Inflammatory macrophage treated with lipopolysaccharide for 1 hour (primary cell): ENCODE results near the gene BRD2.

Source experiments
- DNase-seq, 2 donors: peaks; one replicate each; pipeline ENCODE4 v3.0.0-alpha.2; 2020 to 2022

Gene BRD2

DNA sequence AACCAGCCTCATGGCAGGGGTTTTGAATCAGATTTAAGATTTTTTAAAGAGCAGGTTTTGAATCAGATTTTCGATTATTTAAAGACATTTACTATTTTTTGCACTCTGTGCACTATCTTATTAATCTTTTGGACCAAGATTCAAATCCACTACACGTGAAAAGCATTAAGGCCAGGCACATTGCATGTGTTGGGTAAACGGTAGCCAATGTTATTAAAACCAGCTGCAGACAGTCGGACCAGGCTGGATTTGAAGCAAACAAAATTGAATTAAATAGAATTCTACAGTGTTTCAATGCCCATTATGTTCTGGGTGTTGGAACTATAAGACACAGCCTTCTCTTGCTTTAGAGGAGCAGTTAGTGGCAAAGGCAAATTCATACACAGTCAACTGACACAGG is 33.3 kb downstream of the BRD2 start:
- no peak for DNase-seq

DNA sequence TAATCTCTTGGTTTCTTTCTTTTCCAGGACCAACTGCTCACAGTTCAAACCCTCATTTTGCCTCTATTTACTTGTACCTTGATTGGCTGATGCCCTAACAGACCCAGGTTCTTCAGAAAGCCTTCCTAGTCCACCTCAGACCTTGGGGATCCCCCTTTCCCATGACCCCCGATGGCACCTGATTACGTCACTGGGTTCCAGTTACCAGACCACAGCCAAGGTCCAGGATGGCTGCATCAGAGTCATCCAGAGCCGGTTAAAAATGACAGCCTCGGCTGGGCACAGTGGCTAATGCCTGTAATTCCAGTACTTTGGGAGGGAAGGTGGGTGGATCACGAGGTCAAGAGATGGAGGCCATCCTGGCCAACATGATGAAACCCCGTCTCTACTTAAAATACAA is 36.5 kb downstream of the BRD2 start:
- DNase-seq: no peak

DNA sequence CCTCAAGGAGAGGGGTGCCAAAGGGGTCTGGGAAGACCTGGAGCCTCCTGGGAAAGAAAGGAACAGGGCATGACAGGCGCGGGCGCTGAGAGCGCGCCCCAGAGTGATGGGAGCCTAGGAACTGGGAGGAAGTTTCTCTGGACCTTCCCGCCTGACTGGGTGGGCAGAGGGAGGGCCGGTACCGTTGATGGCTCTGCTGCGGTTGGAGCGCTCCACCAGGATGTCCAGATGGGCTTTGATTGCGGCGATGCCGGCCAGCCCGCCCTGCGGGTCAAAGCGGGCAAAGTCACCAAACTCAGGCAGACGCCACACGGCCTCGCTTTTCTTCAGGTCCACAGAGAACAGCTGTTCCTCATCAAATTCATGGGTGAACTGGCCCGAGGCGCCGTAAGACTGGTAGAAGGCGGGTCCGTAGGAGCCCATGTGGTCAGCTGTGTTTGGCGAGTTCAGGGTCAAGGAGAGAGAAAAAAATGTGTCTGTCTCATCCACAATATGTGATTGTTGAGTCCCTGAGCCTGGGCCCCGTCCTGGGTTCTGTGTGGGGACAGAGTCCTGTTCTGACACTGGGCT is 39.5 kb downstream of the BRD2 start:
- DNase-seq: no peak

DNA sequence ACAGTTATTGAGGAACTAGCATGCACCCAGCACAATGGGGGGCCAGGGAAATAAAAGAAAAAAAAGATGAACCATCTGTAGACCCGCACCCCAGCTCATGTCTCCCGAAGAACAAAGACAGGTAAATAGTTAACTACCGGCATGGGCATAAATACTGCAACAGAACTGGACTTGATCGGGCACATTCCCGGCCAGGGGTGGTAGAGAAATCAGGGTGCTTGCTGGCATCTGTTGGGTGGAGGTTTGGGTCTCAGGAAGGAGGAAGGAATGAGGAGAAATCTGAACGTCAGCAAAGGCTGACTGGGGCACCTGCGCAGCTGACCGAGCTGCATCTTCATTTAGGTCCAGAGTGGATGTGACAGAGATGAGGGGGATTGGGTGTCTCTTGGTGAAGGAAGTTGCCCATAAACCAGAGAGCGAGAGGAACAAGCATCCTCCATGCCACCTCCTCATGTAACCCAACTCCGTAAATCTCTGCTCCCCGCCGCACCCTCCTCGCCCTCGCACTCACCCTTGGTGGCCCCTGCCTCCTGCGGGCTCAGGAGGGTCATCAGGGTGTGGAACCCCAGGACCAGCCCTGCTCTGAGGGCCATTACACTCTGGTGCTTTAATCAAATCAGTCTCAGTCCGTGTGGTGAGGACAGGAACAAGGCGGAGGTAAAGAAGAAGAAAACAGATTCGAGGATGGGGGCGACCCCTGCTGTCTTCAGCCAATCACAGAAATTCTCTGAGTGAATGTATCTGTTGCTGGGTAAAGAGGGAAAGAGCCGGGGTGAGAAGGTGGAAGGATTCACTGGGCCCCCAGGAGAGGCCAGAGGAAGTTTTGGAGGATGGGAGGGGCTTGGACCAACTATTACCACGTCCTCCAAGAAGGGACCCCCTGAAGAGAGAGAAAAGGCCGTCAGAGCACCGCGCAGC is 40.8 kb downstream of the BRD2 start, which contains the start of gene HLA-DOA:
TSS of gene HLA-DOA (minus strand) at position 648 of the 918 bp plus-strand sequence.
- DNase-seq: no peak

DNA sequence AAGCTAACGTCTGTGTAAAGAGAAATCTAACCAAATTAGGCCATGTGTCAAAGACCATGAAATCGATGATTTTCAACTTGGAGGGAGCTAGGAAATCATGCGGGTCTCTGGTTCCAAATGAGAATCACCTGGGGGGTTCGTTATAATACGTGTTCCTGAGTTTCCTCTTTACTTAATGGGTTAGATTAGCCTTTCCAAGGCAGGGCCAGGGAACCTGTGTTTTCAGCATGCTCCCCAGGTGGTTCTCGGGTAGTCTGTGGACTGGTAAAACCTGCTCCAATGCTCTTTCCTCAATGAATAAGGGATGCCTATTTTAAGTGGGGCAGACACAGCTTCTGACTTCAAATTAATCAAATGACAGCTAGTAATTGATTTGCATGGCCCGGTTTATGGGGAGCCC is 42.0 kb downstream of the BRD2 start:
- DNase-seq: no peak

DNA sequence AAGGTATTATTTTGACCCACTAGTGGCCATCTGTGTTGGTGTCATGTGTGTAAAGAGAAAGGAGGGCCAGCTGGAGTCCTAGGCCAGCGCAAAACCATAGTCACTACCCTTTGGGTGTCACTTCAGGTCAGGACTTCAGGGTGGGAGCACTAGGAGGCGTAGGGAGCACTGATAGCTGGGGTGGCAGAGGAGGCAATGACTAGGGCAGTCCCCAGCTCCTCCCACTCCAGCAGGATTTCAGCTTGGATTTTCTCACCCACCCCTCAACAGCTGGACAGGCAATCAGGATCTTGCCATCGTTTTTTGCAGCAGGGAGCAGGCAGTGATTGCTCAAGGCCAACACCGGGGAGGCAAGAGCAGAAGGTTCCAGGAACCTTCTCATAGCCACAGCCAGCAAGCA is 45.2 kb downstream of the BRD2 start:
- DNase-seq: no peak

DNA sequence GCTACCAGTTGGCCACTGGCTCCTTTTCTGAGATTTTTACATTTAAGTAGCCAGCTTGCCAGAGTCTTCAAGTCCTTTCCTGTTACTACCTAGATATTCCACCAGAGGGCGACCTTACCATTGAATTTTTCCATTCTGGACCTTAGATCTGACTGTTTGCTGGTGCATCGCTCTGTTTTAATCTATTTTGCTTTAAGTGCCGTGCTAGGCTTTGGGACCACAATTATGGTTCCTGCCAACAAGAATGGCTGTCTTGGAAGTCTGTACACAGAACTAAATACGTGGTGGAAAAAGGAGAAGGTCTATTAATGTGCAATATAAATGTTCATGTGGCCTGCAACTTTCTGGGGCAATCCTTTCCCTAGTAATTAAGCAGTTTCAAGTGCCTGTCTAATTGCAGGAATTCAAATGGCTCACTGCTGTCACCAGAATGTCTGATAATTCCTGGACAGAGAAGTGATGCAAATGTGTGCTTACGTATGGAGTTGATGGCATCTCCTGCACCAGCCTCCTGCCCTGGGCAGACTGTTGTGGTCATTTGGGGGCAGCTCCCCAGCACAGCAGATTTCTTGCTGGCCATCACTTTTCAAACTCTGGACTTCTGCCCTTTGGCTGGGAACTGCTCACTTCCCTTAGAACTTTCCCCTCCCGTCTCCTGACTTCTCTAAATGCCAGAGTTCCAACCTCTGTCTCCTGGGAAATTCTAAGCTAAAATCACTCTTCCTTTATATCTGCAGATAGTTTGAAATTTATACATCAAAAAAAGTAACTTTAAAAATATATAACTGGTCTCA is 46.6 kb downstream of the BRD2 start:
- DNase-seq: peak; percentile 71 to 95

DNA sequence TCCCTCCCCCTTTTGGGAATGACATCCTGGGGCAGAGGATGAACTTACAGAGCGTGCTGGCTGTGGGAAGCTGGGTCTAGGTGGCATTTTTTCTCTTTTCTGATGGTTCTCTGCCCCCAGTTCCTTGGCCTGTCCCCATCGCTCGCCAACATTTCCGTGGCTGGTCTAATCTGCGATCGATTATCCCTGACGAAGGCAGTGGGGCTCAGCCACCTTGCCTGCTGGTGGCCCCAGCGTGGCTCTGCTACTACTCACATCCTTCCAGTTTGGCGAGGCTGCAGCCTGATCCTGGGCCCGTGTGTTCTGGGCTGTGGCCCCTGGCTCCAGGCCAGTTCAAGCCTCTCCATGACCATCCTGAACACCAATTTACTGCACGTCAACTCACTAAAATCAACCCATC is 47.4 kb downstream of the BRD2 start:
- DNase-seq: no peak

DNA sequence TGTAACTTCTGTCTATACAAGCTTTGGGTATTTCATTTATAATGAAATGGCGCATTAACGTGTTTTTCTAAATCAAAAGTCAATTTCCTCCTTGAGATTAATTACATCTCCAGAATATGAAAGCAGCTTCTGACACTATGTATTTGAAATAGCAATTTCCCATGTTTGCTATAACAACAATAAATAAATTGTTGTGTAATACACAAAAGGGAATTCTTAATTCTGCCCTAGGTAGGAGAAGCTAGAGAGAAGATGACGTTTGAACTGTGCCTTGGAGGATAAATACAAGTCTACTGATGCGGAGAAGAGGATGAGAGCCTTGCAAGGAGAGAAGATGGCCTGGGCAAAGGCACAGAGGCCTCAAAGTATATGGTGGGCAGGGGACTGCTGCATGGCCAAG is 48.6 kb downstream of the BRD2 start:
- DNase-seq: no peak

DNA sequence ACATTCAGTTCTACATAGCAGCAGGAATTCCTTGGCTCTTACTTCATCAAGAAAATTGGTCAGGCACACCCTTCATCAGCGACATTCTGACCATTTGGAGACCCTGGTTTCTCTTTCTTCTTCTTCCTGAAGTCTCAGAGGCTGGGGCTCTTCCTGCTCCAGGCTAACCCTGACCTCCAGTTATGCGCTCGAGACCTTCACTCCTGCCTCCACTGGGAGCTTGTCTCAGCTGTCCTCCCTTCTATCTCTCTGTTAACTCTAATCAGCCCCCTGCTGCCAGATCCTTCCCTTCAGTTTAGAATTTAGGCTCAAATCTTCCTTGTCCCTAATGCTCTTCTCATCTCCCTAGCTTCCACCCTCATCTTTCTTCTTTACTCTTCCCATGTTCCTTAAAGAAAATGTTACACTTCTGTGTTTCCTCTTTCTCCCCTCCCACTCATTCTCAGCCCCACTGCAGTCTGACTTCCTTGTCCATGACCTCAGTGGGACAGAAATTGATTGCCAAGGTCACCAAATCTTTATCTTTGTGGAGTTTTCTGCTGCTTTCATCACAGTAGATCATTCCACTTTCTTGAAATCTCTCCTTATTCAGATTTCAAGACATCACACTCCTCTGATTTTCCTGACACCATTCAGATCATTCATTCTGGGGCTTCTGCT is 49.4 kb downstream of the BRD2 start:
- peak; percentile 83 to 88 for DNase-seq

DNA sequence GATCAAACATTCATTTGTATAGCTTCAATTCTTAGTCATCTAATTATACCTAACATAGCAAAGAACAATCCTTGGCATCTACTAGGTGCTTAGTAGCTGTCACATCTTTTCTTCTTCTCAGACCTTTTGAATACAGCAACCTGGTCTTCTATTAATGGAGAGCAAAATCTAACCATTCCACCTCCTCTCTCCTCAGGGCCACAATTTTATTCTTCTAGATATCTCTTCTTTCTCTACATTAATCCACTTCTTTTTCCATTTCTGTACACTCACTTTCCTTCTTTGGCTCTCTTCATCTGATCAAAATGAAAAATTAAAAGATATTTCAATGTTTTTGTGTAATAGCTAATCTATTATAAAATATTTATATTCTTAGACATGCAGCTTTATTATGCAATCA is 50.0 kb downstream of the BRD2 start:
- DNase-seq: no peak

DNA sequence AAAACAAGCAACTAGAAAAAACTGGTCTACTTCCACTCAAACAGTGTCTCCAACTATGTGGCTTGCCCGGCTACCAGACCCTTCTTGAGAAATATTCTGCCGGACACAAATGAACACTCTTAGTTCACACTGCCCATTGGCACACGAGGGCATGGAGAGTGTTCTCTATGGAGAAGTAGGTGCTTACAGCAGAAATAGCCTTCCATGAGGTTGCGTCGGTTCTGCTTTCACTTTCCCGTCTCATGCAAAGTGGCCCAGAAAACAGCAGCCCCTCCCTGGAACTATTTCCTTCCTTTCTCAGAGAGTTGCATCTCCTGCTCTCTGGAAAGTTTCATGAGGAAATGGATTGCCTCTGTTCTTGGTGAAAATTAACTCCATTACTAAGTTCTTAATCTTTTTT is 50.5 kb downstream of the BRD2 start:
- DNase-seq: peak; percentile 96 to 97

DNA sequence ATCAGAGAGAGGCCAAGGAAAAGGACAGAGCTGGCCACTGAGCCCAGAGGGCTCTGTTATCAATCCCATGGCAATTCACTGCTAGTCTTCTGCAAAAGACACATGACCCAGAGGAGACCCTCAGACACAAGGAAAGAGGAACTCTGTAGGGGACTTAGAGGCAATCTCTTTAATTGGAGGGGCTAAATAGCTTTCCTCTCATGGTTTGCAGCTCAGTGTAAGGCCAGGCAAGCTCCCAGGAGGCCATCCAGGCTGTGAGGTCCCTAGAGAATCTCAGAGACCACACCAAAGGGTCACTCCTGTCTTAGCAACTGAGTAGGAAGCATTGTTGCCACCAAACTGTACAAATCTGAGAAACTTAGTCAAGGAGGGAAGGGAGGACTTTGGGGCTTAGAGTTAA is 51.0 kb downstream of the BRD2 start:
- DNase-seq: no peak

DNA sequence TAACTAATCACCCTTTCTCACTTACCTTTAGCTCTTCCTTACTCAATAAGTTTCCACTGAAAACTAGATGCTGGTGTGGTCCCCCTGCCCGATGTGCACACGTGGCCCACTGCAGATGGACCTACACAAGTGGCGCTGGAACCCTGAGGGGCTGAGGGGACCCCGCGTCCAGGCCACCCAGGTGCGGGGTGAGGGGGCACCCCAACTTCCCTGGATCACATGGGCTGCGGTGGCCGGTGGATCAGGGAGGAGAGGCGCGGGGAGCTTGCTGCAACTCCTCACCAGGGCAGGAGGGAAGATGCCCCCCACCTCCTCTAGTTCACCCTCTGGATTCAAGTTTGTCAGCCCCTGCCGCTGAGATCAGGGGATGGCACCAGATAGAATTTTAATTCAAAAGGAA is 53.5 kb downstream of the BRD2 start:
- DNase-seq: no peak

DNA sequence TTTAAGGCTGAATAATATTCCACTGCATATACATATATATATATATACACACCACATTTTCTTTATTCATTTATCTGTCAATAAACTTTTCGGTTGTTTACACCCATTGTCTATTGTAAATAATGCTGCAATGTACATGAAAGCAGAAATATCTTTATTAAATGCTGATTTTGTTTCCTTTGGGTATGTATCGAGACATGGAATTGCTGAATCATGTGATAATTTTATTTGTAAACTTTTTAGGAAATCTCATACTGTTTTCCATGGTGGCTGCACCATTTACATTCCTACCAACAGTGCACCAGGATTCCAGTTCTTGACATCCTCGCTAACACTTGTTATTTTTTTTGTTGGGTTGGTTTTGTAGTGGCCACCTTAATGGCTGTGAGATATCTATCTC is 55.1 kb downstream of the BRD2 start:
- no peak for DNase-seq

DNA sequence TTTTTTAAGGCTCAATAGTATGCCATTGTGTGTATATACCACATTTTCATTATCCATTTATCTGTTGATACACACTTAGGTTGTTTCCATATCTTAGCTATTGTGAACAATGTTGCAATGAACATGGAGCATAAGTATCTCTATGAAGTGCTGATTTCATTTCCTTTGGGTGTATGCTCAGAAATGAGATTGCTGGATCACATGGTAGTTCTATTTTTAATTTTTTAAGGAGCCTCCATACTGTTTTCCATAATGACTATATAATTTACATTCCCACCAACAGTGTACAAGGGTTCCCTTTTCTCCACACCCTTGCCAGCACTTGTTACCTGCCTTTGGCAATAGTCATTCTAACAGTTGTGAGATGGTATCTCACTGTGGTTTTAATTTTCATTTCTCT is 56.1 kb downstream of the BRD2 start:
- DNase-seq: no peak

DNA sequence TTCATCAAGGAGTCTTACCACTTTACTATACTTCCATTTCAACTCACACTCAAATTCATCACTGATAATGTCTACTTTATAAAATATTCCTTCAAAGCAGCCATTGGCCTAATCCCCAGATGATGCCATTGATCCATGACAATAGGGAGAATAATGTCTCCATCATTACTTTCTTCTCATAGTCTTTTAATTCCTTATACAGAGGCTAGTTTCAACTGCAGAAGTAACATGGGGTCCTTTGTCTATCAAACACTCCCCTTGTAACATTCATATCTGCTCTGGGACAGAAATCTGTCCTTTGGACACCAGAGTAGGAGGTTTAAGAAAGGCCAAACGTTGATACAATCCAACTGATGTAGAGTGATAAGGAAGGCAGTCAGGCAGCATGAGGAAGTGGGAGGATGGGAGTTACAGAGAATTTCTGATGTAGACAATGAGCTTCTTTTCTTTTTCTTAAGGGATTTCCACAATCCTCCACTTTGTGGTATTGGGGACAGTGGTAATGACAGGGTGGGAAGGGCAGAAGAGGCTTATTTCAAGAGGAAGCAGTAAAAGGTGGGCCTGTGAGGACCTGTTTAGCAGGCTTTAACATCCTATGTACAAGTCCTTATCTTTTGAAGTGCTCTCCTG is 59.9 kb downstream of the BRD2 start:
- DNase-seq: peak; percentile 47 to 48

DNA sequence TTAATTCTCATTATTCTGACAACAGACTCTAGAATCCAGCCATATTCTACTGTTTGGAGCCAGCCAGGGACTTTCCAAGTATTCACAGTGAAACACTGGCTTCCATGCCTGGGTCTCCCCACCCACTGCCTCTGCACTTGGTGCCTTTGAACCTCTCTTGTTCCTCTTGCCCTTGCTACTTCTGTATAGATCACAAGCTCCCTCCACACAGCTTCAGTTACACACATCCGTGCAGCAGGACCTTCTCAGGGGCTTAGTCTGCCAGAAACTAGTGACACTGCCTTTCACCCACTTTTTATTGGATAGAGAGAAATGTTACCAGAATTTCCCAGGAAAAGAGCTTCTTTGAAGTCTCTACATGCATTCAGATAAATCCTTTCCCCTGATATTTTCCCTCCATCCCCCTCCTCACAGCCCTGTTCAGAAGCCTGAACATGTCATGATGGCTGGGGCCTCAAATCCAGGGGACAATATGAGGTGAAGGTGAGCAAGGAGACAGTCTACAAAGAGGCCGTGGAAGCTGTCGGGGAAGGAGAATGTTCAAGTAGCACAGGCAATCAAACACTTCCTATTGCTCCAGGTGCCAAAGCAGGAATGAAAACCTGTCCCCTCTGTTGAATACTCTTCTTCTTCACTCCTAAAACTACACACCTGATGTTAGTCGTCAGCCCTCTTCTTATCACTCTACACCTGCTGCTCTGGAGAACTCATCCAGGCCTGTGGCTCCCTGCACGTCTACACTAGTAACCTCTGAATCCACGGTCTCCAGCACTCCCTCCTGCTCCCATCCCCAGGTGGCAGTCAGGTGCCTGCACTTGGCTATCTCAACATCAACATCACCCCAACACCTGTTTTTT is 61.2 kb downstream of the BRD2 start:
- peak; percentile 95 to 100 for DNase-seq

DNA sequence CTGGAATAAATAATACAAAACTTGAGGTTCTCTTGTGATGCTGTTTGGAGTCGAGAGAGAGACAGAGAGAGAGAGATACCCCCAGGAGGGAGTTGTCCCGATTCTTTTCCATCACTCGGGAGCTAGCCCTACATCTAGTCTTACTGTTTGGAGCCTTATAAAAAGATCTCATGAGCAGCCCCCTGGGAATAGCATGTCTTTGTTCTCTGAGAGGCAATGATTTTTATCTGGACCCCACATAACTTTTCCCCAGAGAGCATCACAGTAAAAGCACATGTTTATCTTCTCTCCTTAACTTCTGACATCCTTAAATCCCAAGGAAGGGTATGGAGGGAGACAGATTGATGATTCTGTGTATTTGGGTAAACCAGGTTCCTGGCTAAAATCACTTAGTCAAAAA is 61.9 kb downstream of the BRD2 start:
- no peak for DNase-seq
